HCT116 (cell line): ENCODE data around the gene MROH8. TPM values are rescaled to one million over a fixed set of nuclear protein-coding genes. Genes with fewer than 3 reads are reported as not detected.
A peak's percentile ranks its signal among the peaks of the same experiment; 100 is the strongest.

ENCODE experiments used
- ATAC-seq: fragments of 200-7000 bp; cut with Tn5 transposase; 2 replicates; pipeline ENCODE4 v1.9.1; 2020; ENCODE audit warnings: mild to moderate bottlenecking, moderate library complexity
- BruUV-seq: library from RNA; stranded (reverse); fragments of 400-500 nt; replicated peaks from 2 replicates; lab custom pipeline; 2021; lab: Mats Ljungman, UMichigan
- CTCF ChIA-PET: fragments of 300-600 bp; sonication (Branson Sonifier 250); formaldehyde crosslinking; loops from one replicate; lab custom pipeline; 2021; ENCODE audit warnings: antibody characterized with exemption; lab: Charles Lee
- POLR2A ChIA-PET: fragments of 300-600, 350-600 bp; sonication (Branson Sonifier 250); formaldehyde crosslinking; loops from one replicate; lab custom pipeline; 2021; ENCODE audit warnings: antibody characterized with exemption; lab: Charles Lee
- RAD21 ChIA-PET, 2 experiments: fragments of 300-600 bp; sonication (Branson Sonifier 250); formaldehyde crosslinking; loops; one replicate each; lab custom pipeline; 2023; ENCODE audit warnings: low total read pairs in 2 of 2; ENCODE audit not compliant: uncharacterized antibody in 2 of 2, unreplicated experiment in 2 of 2, low non-redundant PET in 1 of 2; lab: Charles Lee
- DNase-seq: peaks from one replicate; pipeline ENCODE4 v3.0.0-alpha.2; 2010; ENCODE audit warnings: low read depth, low spot score
- H2AFZ ChIP-seq: fragments of 200-600 bp; shearing (Covaris generic), sonication (generic); 2 replicates; pipeline ENCODE4 v1.6.1; 2017; ENCODE audit warnings: low read depth, mixed run types, mixed read lengths, antibody characterized with exemption, low read length; ENCODE audit not compliant: poor library complexity, severe bottlenecking
- H3K27ac ChIP-seq: 2 replicates; pipeline ENCODE4 v1.5.1; 2012; ENCODE audit warnings: low read depth, low read length
- H3K27me3 ChIP-seq: fragments of 200-600 bp; sonication (generic); 2 replicates; pipeline ENCODE4 v1.6.1; 2016; ENCODE audit warnings: mixed run types, low read length, mixed read lengths; ENCODE audit not compliant: insufficient read depth
- H3K36me3 ChIP-seq, 2 experiments: fragments of 200-500 bp in 1 of 2; fragments of 200-600 bp in 1 of 2; sonication (Bioruptor generic) in 1 of 2; sonication (generic) in 1 of 2; 2 replicates each; pipeline versions ENCODE4 v1.5.1 to v1.6.1; 2014 to 2016; ENCODE audit warnings: low read length in 2 of 2, inconsistent platforms in 1 of 2, mixed read lengths in 1 of 2, mixed run types in 1 of 2; ENCODE audit not compliant: insufficient read depth in 2 of 2, control insufficient read depth in 1 of 2
- H3K4me1 ChIP-seq, 2 experiments: fragments of 200-600 bp in 1 of 2; sonication (generic) in 1 of 2; 2 replicates each; pipeline versions ENCODE4 v1.5.1 to v1.6.1; 2012 to 2017; ENCODE audit warnings: low read length in 2 of 2, inconsistent platforms in 1 of 2, mild to moderate bottlenecking in 1 of 2, mixed read lengths in 1 of 2, mixed run types in 1 of 2, moderate library complexity in 1 of 2; ENCODE audit not compliant: insufficient read depth in 2 of 2, control insufficient read depth in 1 of 2
- H3K4me2 ChIP-seq: fragments of 200-600 bp; sonication (generic); 2 replicates; pipeline ENCODE4 v1.6.1; 2017; ENCODE audit warnings: mixed run types, low read length, mixed read lengths
- H3K4me3 ChIP-seq, 2 experiments: fragments of 200-600 bp in 1 of 2; sonication (generic) in 1 of 2; replicated peaks in 1 of 2; 2 replicates each; pipeline ENCODE4 v1.5.1; 2011 to 2016; ENCODE audit warnings: low read length in 2 of 2, control low read depth in 1 of 2, low read depth in 1 of 2, mild to moderate bottlenecking in 1 of 2, mixed read lengths in 1 of 2, mixed run types in 1 of 2
- H3K79me2 ChIP-seq: fragments of 200-600 bp; sonication (generic); 2 replicates; pipeline ENCODE4 v1.6.1; 2017; ENCODE audit warnings: mild to moderate bottlenecking, mixed run types, low read length, moderate library complexity, mixed read lengths; ENCODE audit not compliant: insufficient read depth
- H3K9ac ChIP-seq: fragments of 200-600 bp; sonication (generic); 2 replicates; pipeline ENCODE4 v1.6.1; 2016; ENCODE audit warnings: low read length, mixed read lengths
- H3K9me2 ChIP-seq: fragments of 200-600 bp; sonication (generic), shearing (Covaris generic); 2 replicates; pipeline ENCODE4 v1.6.1; 2017; ENCODE audit warnings: mixed run types, mild to moderate bottlenecking, moderate library complexity; ENCODE audit not compliant: insufficient read depth
- H3K9me3 ChIP-seq, 2 experiments: fragments of 200-500 bp in 1 of 2; fragments of 200-600 bp in 1 of 2; sonication (Bioruptor generic) in 1 of 2; sonication (generic) in 1 of 2; 2 replicates each; pipeline ENCODE4 v1.6.1; 2014 to 2017; ENCODE audit warnings: low read length in 2 of 2, mixed read lengths in 2 of 2, inconsistent platforms in 1 of 2, low read depth in 1 of 2, mild to moderate bottlenecking in 1 of 2, mixed run types in 1 of 2, moderate library complexity in 1 of 2; ENCODE audit not compliant: control insufficient read depth in 1 of 2, insufficient read depth in 1 of 2
- H4K20me1 ChIP-seq: fragments of 200-600 bp; sonication (generic), shearing (Covaris generic); 2 replicates; pipeline ENCODE4 v1.6.1; 2017; ENCODE audit warnings: mixed run types, mild to moderate bottlenecking, moderate library complexity; ENCODE audit not compliant: insufficient read depth
- ATF3 ChIP-seq: IDR thresholded peaks from 2 replicates; pipeline ENCODE4 v1.6.1; 2012
- CEBPB ChIP-seq: IDR thresholded peaks from 2 replicates; pipeline ENCODE4 v1.6.1; 2012; ENCODE audit warnings: low read depth
- CTCF ChIP-seq, 3 experiments: fragments of 200-600 bp in 1 of 3; sonication (generic) in 1 of 3; IDR thresholded peaks in 2 of 3; conservative IDR thresholded peaks in 1 of 3; 2 replicates each; pipeline ENCODE4 v1.5.1; 2012 to 2017; ENCODE audit warnings: low read depth in 2 of 3, low read length in 2 of 3, antibody characterized with exemption in 1 of 3, borderline replicate concordance in 1 of 3, control low read depth in 1 of 3, mild to moderate bottlenecking in 1 of 3, mixed read lengths in 1 of 3, mixed run types in 1 of 3, moderate library complexity in 1 of 3; ENCODE audit not compliant: insufficient read depth in 1 of 3
- EGR1 ChIP-seq: IDR thresholded peaks from 2 replicates; pipeline ENCODE4 v1.6.1; 2012; ENCODE audit warnings: low read depth
- ELF1 ChIP-seq: IDR thresholded peaks from 2 replicates; pipeline ENCODE4 v1.6.1; 2012; ENCODE audit warnings: low read depth, borderline replicate concordance
- FOSL1 ChIP-seq: IDR thresholded peaks from 2 replicates; pipeline ENCODE4 v1.6.1; 2012; ENCODE audit warnings: low read depth
- POLR2AphosphoS5 ChIP-seq: IDR thresholded peaks from 2 replicates; pipeline ENCODE4 v1.6.1; 2011; ENCODE audit warnings: mild to moderate bottlenecking, low read depth, low read length, moderate library complexity
- RAD21 ChIP-seq: IDR thresholded peaks from 2 replicates; pipeline ENCODE4 v1.6.1; 2012; ENCODE audit warnings: low read depth, mild to moderate bottlenecking
- ZBTB33 ChIP-seq: IDR thresholded peaks from 2 replicates; pipeline ENCODE4 v1.6.1; 2011; ENCODE audit warnings: mild to moderate bottlenecking, low read length, moderate library complexity; ENCODE audit not compliant: insufficient replicate concordance; ENCODE audit errors: extremely low read depth
- intact Hi-C: fragments of 100-400 bp; cut with micrococcal nuclease; formaldehyde crosslinking; loops from 2 replicates; pipeline ENCODE4 v1.10.0; 2022
- total RNA-seq: library from RNA; stranded (reverse); gene quantifications from one replicate; pipeline ENCODE4 v1.2.1, GENCODE V29; 2021; ENCODE audit not compliant: unreplicated experiment

The MROH8 gene
- total RNA-seq, 1 experiment from 2014 or later = 0.79 TPM

DNA sequence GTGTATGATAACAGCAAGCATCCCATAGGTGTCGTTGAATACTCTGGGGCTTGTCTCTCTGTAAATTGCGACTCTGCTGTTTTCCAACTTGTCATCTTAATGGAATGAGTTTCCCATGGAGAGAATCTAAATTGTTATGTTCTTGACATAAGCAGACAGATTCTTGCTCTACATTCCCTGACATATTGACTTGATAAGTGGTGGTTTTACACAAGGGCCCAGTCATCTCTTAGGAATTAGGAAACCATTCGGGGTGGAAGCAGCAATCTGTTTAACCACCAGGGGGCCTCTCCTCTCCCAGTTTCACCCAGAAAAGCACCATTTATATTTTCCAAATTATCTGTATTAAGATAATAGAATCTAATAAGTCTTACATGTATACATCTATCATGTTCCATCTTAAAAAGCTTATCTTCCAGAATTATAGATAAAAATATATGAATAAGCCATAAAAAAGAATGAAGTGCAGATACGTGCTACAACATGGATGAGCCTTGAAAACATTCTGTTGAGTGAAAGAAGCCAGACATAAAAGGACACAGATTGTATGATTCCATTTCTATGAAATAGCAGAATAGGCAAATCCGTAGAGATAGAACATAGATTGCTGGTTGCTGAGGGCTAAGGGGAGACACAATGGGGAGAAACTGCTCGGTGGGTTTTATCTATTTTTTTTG is 23.1 kb upstream of the MROH8 start:
- RAD21 ChIA-PET = no interaction called here
- Histone ChIP-seq H3K36me3 (peaks cover 52 to 58% of the 10 kb centered on the region in 2 experiments), H3K4me3 (no peak overlapping the region), H3K9me2 (no peaks in the 10 kb centered on the region), H3K27me3 (no peaks in the 10 kb centered on the region), H3K79me2 (peaks cover 74% of the 10 kb centered on the region), H3K9me3 (no peaks in the 10 kb centered on the region), H4K20me1 (no peaks in the 10 kb centered on the region), H3K9ac (no peak overlapping the region), H3K4me2 (peak overlapping the region; percentile 6; the same call in 1 of the 2 replicates), H2AFZ (no peak overlapping the region), H3K27ac (no peak overlapping the region; the same call in 1 of the 2 replicates), H3K4me1 (peaks cover 6 to 7% of the 10 kb centered on the region in 2 experiments; a peak in 3 of 4 replicates)
- intact Hi-C loops = loop anchor here (1.0 kb wide), 1 partner anchor 332 kb away; no protein-coding TSS in a partner anchor
- peak; percentile 33; the same call in 1 of the 2 replicates for TF ChIP-seq CEBPB
- peak; percentile 21 for TF ChIP-seq ELF1
- no peak for TF ChIP-seq POLR2AphosphoS5
- no peak for TF ChIP-seq EGR1
- TF ChIP-seq ZBTB33 = no peak
- peak; percentile 59 for TF ChIP-seq FOSL1
- TF ChIP-seq ATF3 = no peak
- TF ChIP-seq RAD21 = peak; percentile 42
- TF ChIP-seq CTCF (IDR thresholded peaks at IDR 0.05 in 2 of 3, conservative IDR thresholded peaks at IDR 0.05 in 1 of 3; ENCODE audit: borderline replicate concordance in 1 of 3, insufficient read depth in 1 of 3, low read depth in 2 of 3, low read length in 2 of 3) = peak; percentile 49 to 84 (median 78); a peak in 5 of 6 replicates
- ATAC-seq = peak; percentile 85
- POLR2A ChIA-PET = no interaction called here
- BruUV-seq = no TSS peak
- DNase-seq = peak; percentile 35
- CTCF ChIA-PET = interaction anchor here (2.4 kb wide), 1 partner anchor 10 kb away, joined by 7 read pairs; no protein-coding TSS in a partner anchor
